ENCODE data around the gene ZNF503.
"Not testable (repeated sequence)": the region's sequence is repeated elsewhere in the genome, so short reads cannot be mapped to it uniquely, and the experiment has no call there.

ZNF503 gene

DNA sequence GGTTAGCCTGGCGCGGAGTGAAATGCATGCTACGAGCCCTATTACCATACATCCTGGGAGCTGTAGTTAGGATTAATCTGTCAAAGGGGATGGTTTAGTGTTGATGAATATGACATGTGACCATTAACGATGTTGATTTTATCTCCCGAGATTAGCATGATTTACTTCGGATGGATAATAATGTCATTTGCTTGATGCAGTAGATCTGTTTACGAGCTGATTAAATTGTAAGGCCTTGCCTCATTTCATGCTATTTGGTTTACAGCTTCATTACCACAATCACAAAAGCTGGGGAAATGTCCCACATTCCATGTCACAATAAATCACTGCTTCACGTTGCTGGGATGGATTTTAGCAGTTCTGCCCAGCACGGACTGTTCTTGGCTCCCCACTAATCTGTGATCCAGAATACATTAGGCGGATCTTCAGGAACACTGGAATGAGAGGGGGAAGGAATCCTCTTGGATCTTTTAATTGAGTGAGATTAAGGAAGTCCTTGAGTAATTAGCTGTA, 22.3 kb downstream of the ZNF503 start:
- Histone ChIP-seq H3K9ac (ENCODE audit: low read length in 5 of 5) (no peak overlapping the region), H3K27ac (ENCODE audit: low read depth, low read length) (no peak overlapping the region), H3K4me1 (ENCODE audit: control insufficient read depth in 5 of 5, insufficient read depth in 5 of 5, low read length in 5 of 5) (peaks cover 0 to 3% (median 0%) of the 10 kb centered on the region in 5 donors), H3K36me3 (ENCODE audit: control insufficient read depth in 5 of 5, insufficient read depth in 5 of 5, low read length in 5 of 5) (no peaks in the 10 kb centered on the region), H3K4me3 (ENCODE audit: low read depth in 1 of 5, low read length in 5 of 5) (no peak overlapping the region), H3K9me3 (ENCODE audit: control insufficient read depth in 5 of 5, low read length in 5 of 5) (no peaks in the 10 kb centered on the region), H3K27me3 (ENCODE audit: control insufficient read depth in 5 of 5, insufficient read depth in 4 of 5, low read length in 5 of 5) (no peaks in the 10 kb centered on the region)

DNA sequence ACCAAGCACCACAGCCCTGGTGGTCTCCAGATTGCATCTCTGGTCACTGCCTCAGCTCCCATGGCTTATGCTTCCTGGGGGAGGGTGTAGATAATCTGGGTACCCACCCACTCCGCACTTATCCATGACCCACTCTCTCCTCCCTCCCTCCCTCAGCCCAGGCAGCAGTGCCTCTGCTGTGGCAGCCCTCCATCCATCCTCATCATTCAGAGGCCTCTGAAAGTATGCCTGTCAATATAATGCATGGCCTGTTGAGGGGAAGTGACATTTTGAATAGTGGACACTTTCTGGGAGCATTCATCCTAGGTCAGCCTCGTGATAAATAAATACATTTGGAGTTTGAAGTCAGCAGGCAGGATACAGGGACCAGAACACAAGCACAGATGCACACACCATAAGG, 23.2 kb downstream of the ZNF503 start:
- no peak overlapping the region for H3K27ac ChIP-seq (ENCODE audit: low read depth, low read length)
- no peak overlapping the region for H3K4me3 ChIP-seq (ENCODE audit: low read depth in 1 of 5, low read length in 5 of 5)
- no peaks in the 10 kb centered on the region for H3K9me3 ChIP-seq (ENCODE audit: control insufficient read depth in 5 of 5, low read length in 5 of 5)
- no peaks in the 10 kb centered on the region for H3K36me3 ChIP-seq (ENCODE audit: control insufficient read depth in 5 of 5, insufficient read depth in 5 of 5, low read length in 5 of 5)
- peaks cover 0 to 3% (median 0%) of the 10 kb centered on the region in 5 donors for H3K4me1 ChIP-seq (ENCODE audit: control insufficient read depth in 5 of 5, insufficient read depth in 5 of 5, low read length in 5 of 5)
- H3K9ac ChIP-seq (ENCODE audit: low read length in 5 of 5) = no peak overlapping the region
- H3K27me3 ChIP-seq (ENCODE audit: control insufficient read depth in 5 of 5, insufficient read depth in 4 of 5, low read length in 5 of 5) = no peaks in the 10 kb centered on the region

DNA sequence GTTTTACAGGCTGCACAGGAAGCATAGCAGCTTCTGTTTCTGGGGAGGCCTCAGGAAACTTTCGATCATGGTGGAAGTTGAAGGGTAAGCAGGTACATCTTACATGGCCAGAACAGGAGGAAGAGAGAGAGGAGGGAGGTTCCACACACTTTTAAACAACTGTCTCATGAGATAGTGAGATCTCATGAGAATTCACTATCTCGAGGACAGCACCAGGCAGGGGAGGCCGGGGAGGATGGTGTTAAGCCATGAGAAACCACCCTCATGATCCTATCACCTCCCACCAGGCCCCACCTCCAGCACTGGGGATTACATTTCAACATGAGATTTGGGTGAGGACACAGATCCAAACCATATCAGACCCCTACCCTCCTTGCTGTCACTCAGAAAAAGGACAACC, 23.7 kb downstream of the ZNF503 start:
- Histone ChIP-seq H3K36me3 (ENCODE audit: control insufficient read depth in 5 of 5, insufficient read depth in 5 of 5, low read length in 5 of 5) (no peaks in the 10 kb centered on the region), H3K9ac (ENCODE audit: low read length in 5 of 5) (no peak overlapping the region), H3K27me3 (ENCODE audit: control insufficient read depth in 5 of 5, insufficient read depth in 4 of 5, low read length in 5 of 5) (no peaks in the 10 kb centered on the region), H3K9me3 (ENCODE audit: control insufficient read depth in 5 of 5, low read length in 5 of 5) (no peaks in the 10 kb centered on the region), H3K27ac (ENCODE audit: low read depth, low read length) (no peak overlapping the region), H3K4me1 (ENCODE audit: control insufficient read depth in 5 of 5, insufficient read depth in 5 of 5, low read length in 5 of 5) (peaks cover 0 to 3% (median 0%) of the 10 kb centered on the region in 5 donors), H3K4me3 (ENCODE audit: low read depth in 1 of 5, low read length in 5 of 5) (no peak overlapping the region)

DNA sequence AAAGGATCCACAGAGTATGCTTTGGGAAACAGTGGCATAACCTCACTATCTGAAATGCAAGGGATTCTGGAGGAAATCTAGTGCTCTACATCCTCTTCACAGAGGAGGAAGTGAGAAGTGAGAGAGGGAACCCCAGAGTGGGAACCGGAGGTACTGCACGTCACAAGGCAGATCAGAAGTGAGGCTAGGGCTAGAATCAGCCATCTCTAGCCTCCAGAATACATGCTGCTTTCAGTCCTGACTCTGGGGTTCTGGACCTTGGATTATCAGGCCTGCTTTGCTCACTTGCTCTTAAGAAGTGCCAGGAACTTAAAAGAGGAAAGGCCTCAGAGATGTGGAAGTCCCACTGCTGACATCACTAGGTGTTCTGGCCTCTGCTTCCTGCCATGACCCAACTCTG, 25.7 kb downstream of the ZNF503 start:
- H3K27ac ChIP-seq (ENCODE audit: low read depth, low read length) = no peak overlapping the region
- no peak overlapping the region for H3K4me3 ChIP-seq (ENCODE audit: low read depth in 1 of 5, low read length in 5 of 5)
- no peak overlapping the region for H3K9ac ChIP-seq (ENCODE audit: low read length in 5 of 5)
- H3K36me3 ChIP-seq (ENCODE audit: control insufficient read depth in 5 of 5, insufficient read depth in 5 of 5, low read length in 5 of 5) = no peaks in the 10 kb centered on the region
- H3K9me3 ChIP-seq (ENCODE audit: control insufficient read depth in 5 of 5, low read length in 5 of 5) = no peaks in the 10 kb centered on the region
- H3K4me1 ChIP-seq (ENCODE audit: control insufficient read depth in 5 of 5, insufficient read depth in 5 of 5, low read length in 5 of 5) = peaks cover 0 to 3% (median 0%) of the 10 kb centered on the region in 5 donors
- no peaks in the 10 kb centered on the region for H3K27me3 ChIP-seq (ENCODE audit: control insufficient read depth in 5 of 5, insufficient read depth in 4 of 5, low read length in 5 of 5)

DNA sequence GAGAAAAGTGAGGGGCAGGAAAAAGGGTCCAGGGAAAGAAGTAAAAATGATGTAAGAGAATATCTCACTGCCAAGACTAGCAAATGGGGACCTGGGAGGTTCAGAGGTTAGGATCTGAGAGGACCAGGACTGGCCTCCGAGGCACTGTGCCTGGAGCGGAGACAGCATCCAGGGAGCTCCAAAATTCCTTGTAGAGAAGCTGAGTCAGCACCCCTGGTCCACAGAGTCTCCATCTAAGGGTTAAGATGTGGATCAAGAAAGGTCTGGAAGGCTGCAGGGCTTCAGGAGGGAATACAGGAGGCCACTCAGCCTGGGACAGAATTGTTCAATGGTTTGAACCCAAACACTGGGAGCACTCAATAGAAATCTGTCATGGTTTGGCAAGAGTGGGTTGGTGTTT, 30.6 kb downstream of the ZNF503 start:
- H3K9me3 ChIP-seq (ENCODE audit: control insufficient read depth in 5 of 5, low read length in 5 of 5) = no peaks in the 10 kb centered on the region
- no peak overlapping the region for H3K27ac ChIP-seq (ENCODE audit: low read depth, low read length)
- peaks cover 0 to 8% (median 4%) of the 10 kb centered on the region in 5 donors for H3K4me1 ChIP-seq (ENCODE audit: control insufficient read depth in 5 of 5, insufficient read depth in 5 of 5, low read length in 5 of 5)
- no peak overlapping the region for H3K9ac ChIP-seq (ENCODE audit: low read length in 5 of 5)
- no peak overlapping the region for H3K4me3 ChIP-seq (ENCODE audit: low read depth in 1 of 5, low read length in 5 of 5)
- no peaks in the 10 kb centered on the region for H3K27me3 ChIP-seq (ENCODE audit: control insufficient read depth in 5 of 5, insufficient read depth in 4 of 5, low read length in 5 of 5)
- no peaks in the 10 kb centered on the region for H3K36me3 ChIP-seq (ENCODE audit: control insufficient read depth in 5 of 5, insufficient read depth in 5 of 5, low read length in 5 of 5)

DNA sequence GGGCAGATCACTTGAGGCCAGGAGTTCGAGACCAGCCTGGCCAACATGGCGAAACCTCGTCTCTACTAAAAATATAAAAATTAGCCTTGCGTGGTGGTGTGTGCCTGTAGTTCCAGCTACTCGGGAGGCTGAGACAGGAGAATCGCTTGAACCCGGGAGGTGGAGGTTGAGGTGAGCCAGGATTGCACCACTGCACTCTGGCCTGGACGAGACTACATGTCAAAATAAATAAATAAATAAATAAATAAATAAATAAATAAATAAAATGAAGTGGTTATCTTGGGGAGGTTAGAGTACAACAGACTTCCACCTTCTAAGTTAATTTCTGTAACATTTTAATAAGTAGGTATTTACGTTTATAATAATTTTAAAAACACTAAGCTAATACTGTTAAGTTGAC, 31.7 kb downstream of the ZNF503 start:
- H3K9ac ChIP-seq (ENCODE audit: low read length in 5 of 5); H3K4me1 ChIP-seq (ENCODE audit: control insufficient read depth in 5 of 5, insufficient read depth in 5 of 5, low read length in 5 of 5); H3K27me3 ChIP-seq (ENCODE audit: control insufficient read depth in 5 of 5, insufficient read depth in 4 of 5, low read length in 5 of 5); H3K27ac ChIP-seq (ENCODE audit: low read depth, low read length); H3K9me3 ChIP-seq (ENCODE audit: control insufficient read depth in 5 of 5, low read length in 5 of 5); H3K36me3 ChIP-seq (ENCODE audit: control insufficient read depth in 5 of 5, insufficient read depth in 5 of 5, low read length in 5 of 5); H3K4me3 ChIP-seq (ENCODE audit: low read depth in 1 of 5, low read length in 5 of 5): not testable (repeated sequence)

DNA sequence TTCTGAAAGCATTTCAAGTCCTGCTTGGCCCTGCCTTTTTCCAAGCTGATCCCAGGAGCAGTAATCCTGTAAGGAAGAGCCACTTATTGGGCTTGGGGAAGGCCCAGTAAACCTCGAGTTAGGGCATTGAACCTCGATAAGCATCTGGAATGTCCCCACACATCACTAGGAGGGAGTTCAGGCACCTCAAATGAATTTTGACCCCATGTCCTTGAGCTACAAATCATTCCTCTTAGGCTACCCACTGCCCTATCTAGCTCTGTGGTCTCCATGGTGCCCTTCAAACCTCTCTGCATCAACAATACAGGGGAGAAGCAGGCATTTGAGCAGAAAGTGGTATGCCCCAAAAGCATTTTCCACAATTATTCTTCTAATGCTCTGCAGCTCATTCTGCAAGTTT, 33.7 kb downstream of the ZNF503 start:
- H3K4me3 ChIP-seq (ENCODE audit: low read depth in 1 of 5, low read length in 5 of 5) = no peak overlapping the region
- H3K9ac ChIP-seq (ENCODE audit: low read length in 5 of 5) = no peak overlapping the region
- peaks cover 0 to 8% (median 4%) of the 10 kb centered on the region in 5 donors for H3K4me1 ChIP-seq (ENCODE audit: control insufficient read depth in 5 of 5, insufficient read depth in 5 of 5, low read length in 5 of 5)
- H3K9me3 ChIP-seq (ENCODE audit: control insufficient read depth in 5 of 5, low read length in 5 of 5) = no peaks in the 10 kb centered on the region
- H3K27ac ChIP-seq (ENCODE audit: low read depth, low read length) = no peak overlapping the region
- no peaks in the 10 kb centered on the region for H3K27me3 ChIP-seq (ENCODE audit: control insufficient read depth in 5 of 5, insufficient read depth in 4 of 5, low read length in 5 of 5)
- H3K36me3 ChIP-seq (ENCODE audit: control insufficient read depth in 5 of 5, insufficient read depth in 5 of 5, low read length in 5 of 5) = no peaks in the 10 kb centered on the region

DNA sequence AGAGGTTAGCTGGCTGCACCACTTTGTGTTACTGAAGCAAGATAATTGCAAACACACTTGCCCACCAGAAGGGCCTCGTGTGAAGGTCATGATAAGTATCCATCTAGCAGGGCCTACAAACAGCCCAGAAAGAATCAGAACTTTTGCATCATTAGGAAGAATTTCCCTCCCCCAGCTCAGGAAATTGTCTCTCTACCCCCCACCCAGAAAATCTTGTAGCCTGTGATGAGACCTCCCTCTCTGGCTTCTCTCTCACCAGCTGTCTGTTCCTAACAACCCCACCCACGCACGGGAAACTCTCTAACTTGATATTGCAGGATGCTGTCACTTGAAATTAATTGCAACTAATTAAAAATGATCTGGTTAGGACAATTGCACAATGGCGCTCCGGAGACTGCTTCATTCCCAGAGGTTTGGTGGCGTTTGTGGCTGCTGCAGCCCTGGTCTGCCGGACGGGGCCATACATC, 34.5 kb downstream of the ZNF503 start:
- H3K27ac ChIP-seq (ENCODE audit: low read depth, low read length) = no peak overlapping the region
- no peak overlapping the region for H3K4me3 ChIP-seq (ENCODE audit: low read depth in 1 of 5, low read length in 5 of 5)
- H3K36me3 ChIP-seq (ENCODE audit: control insufficient read depth in 5 of 5, insufficient read depth in 5 of 5, low read length in 5 of 5) = no peaks in the 10 kb centered on the region
- H3K9ac ChIP-seq (ENCODE audit: low read length in 5 of 5) = no peak overlapping the region
- H3K27me3 ChIP-seq (ENCODE audit: control insufficient read depth in 5 of 5, insufficient read depth in 4 of 5, low read length in 5 of 5) = no peaks in the 10 kb centered on the region
- no peaks in the 10 kb centered on the region for H3K9me3 ChIP-seq (ENCODE audit: control insufficient read depth in 5 of 5, low read length in 5 of 5)
- H3K4me1 ChIP-seq (ENCODE audit: control insufficient read depth in 5 of 5, insufficient read depth in 5 of 5, low read length in 5 of 5) = peaks cover 0 to 8% (median 4%) of the 10 kb centered on the region in 5 donors

DNA sequence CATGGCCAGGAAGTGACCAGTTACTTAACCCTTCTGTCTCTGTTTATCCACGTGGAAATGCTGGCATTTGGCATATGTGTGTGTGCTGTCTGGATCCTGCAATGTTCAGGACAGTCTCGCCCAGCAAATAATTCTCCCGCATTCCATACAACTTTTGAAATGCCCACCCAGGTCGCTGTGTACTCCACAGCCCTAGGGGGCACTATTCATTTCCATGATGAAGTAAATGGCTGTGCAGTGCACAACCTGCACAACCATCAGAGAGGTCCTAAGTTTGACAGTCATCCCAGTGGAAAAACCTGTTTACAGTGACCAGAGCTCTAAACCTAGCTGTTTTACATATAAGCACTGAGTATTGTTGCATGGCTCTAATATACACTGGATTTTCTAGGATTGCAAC, 38.1 kb downstream of the ZNF503 start:
- H3K27me3 ChIP-seq (ENCODE audit: control insufficient read depth in 5 of 5, insufficient read depth in 4 of 5, low read length in 5 of 5) = no peaks in the 10 kb centered on the region
- H3K36me3 ChIP-seq (ENCODE audit: control insufficient read depth in 5 of 5, insufficient read depth in 5 of 5, low read length in 5 of 5) = no peaks in the 10 kb centered on the region
- no peak overlapping the region for H3K4me3 ChIP-seq (ENCODE audit: low read depth in 1 of 5, low read length in 5 of 5)
- no peaks in the 10 kb centered on the region for H3K9me3 ChIP-seq (ENCODE audit: control insufficient read depth in 5 of 5, low read length in 5 of 5)
- H3K9ac ChIP-seq (ENCODE audit: low read length in 5 of 5) = no peak overlapping the region
- peaks cover 0 to 19% (median 11%) of the 10 kb centered on the region in 5 donors for H3K4me1 ChIP-seq (ENCODE audit: control insufficient read depth in 5 of 5, insufficient read depth in 5 of 5, low read length in 5 of 5)
- no peak overlapping the region for H3K27ac ChIP-seq (ENCODE audit: low read depth, low read length)

DNA sequence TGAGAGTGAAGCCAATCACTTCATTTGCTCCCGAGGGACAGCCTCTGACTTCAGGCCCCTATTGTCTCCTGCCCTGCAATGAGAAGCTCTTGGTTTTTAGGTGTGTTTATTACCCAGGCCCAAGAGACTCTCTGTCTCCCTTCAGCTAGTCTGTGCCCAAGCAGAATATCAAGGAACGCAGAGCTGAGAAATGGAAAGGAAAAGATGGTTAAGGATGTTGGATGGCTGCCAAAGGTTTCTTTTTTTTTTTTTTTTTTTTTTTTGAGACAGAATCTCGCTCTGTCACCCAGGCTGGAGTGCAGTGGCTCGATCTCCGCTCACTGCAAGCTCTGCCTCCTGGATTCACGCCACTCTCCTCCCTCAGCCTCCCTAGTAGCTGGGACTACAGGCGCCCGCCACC, 41.7 kb downstream of the ZNF503 start:
- H3K9me3 ChIP-seq (ENCODE audit: control insufficient read depth in 5 of 5, low read length in 5 of 5); H3K27ac ChIP-seq (ENCODE audit: low read depth, low read length); H3K27me3 ChIP-seq (ENCODE audit: control insufficient read depth in 5 of 5, insufficient read depth in 4 of 5, low read length in 5 of 5); H3K9ac ChIP-seq (ENCODE audit: low read length in 5 of 5); H3K4me3 ChIP-seq (ENCODE audit: low read depth in 1 of 5, low read length in 5 of 5); H3K36me3 ChIP-seq (ENCODE audit: control insufficient read depth in 5 of 5, insufficient read depth in 5 of 5, low read length in 5 of 5): not testable (repeated sequence)
- H3K4me1 ChIP-seq (ENCODE audit: control insufficient read depth in 5 of 5, insufficient read depth in 5 of 5, low read length in 5 of 5) = peaks cover 0 to 11% (median 7%) of the 10 kb centered on the region in 5 donors

All from subcutaneous abdominal adipose tissue (tissue), 5 donors.